ENCODE results near the gene ATXN1.
A peak's percentile ranks its signal among the peaks of the same experiment; 100 is the strongest.
"Not testable (repeated sequence)": the region's sequence is repeated elsewhere in the genome, so short reads cannot be mapped to it uniquely, and the experiment has no call there.

The ATXN1 gene

DNA sequence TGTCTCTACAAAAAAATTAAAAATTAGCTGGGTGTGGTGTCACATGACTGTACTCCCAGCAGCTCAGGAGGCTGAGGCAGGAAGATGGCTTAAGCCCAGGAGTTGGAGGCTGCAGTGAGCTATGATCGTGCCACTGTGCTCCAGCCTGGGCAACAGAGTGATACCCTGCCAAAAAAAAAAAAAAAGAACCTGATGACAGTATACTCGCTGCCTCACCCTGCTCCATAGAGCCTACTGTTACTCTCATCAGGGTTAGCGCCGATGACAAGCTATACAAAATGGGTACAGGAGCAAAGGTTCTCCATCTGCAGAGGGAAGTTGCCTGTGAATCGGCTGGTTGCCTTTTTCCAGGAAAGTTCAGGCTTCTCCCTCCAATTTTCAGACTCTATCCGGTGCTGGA, 469.5 kb downstream of the ATXN1 start:
- no peak for DNase-seq

DNA sequence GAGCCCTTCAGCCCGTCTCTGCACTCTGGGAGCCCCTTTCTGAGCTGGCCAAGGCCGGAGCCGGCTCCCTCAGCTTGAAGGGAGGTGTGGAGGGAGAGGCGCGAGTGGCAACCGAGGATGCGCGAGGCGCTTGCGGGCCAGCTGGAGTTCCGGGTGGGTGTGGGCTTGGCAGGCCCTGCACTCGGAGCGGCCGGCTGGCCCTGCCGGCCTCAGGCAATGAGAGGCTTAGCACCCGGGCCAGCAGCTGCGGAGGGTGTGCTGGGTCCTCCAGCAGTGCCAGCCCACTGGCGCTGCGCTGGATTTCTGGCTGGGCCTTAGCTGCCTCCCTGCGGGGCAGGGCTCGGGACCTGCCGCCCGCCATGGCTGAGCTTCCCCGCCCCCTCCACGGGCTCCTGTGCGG, 473.1 kb downstream of the ATXN1 start:
- DNase-seq, result no peak

DNA sequence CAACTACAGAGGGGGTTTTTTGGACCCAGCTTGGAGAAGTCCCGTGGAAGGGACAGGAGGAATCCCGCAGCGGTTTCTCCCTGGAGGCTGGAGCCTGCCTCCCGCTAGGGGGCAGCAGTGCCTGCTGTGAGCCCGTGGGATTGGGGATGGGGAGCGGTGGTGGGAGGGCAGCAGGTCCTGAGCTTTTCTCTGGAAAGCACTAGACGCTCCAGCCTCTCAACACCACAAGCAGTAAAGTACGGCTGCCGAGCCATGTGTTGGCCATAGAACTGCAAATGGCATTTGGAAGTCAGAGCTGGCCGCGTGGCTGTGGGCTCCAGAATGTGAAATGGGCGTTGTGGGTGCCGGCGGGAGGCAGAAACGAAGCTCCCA, 475.1 kb downstream of the ATXN1 start:
- DNase-seq, result peak; percentile 30

DNA sequence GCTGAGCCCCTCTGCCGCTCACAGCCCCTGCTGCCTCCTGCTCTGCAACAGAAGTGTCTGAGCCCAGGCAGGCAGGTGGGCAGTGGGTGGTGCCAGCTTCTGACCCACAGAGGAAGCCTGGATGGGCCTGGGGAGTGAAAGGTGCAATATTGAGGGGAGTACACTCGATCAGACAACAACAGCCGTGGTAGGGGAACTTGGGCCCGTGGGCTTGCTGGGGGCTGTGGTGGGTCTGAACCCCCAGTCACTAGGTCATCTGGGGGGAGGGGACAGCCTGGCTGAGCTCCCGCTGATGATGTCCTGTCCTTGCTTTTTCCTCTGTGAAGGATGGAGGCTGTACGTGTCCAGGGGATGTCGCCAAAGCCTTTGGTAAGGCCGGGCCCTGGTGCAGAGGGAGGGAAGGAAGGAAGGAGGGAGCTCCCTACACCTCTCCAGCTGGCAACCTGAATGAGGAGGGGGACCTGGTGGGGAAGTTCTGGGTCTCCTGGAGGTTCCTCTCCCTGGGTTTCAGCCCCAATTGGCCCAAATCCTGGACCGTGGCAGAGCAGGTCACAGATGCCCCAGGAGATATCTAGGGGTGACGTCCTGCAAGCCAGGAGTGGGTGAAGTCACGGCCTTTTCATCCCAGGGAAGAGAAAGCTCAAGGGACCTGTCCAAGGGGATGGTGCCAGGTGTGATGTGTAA, 475.7 kb downstream of the ATXN1 start:
- DNase-seq, result no peak

DNA sequence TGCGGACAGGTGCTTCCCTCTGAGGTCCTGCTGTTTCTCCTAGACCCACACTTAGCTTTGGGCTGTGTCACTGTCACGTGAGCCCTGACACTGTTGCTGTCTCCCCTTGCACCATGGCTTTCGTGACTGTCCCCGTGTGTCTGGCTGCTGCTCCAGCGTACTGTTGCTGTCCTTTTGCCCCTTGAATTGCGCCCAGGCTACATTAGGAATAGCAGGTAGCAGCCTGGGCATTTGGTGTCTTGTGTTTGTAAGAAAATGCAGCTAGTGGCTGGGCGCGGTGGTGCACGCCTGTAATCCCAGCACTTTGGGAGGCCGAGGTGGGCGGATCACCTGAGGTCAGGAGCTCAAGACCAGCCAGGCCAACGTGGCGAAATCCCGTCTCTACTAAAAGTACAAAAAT, 476.8 kb downstream of the ATXN1 start:
- no peak for DNase-seq

DNA sequence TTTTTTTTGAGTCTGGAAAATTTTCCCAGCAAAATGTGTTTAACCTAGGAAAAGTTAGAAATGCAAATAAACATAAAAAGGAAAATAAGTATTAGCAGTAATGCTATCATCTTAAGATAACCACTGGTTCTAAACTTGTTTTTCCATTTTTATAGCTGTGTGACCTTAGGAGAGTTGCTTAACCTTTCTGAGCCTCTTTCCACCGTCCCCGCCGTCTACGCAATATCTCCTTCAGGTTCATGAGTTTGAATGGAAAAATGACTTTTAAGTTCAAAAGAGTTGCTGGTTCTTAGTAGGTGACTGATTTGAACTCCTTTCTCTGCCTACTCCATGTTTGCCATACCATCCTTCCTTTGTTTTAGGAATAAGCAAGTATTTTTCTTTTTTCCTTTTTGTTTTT, 478.9 kb downstream of the ATXN1 start:
- DNase-seq, result no peak

DNA sequence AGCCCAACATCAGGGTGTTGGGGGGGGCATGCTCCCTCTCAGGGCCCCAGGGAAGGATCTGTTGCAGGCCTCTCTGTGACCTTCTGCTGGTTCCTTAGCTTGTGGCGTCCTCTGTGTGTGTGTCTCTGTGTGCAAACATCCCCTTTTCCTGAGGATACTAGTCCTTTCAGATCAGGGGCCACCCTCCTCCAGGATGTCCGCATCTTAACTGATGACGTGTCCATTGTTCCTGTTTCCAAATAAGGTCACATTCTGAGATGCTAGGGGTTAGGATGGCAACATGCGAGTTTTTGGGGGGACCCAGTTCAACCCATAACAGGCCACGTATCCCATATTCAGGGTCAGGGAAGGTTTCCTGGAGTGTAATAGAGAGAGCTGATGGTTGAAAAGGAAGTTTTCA, 482.0 kb downstream of the ATXN1 start:
- peak; percentile 9 for DNase-seq

DNA sequence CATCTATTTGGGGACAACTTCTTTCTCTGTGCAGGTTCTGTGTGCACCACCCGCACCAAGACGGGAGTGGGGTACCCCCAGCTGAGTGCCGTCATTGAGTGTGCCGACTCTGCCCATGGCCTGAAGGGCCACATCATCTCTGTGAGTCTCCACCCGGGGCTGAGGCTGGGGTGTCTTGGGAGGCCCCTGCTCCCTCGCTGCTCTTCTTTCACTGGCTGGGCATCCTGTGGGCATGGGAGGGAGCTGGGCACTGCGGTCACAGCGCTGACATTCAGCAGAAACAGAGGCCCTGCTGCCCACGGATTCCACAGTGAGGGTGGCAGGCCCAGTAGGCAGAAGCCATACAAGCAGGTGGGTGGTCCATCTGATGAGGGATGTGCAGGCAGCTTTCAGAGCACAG, 482.5 kb downstream of the ATXN1 start:
- no peak for DNase-seq

DNA sequence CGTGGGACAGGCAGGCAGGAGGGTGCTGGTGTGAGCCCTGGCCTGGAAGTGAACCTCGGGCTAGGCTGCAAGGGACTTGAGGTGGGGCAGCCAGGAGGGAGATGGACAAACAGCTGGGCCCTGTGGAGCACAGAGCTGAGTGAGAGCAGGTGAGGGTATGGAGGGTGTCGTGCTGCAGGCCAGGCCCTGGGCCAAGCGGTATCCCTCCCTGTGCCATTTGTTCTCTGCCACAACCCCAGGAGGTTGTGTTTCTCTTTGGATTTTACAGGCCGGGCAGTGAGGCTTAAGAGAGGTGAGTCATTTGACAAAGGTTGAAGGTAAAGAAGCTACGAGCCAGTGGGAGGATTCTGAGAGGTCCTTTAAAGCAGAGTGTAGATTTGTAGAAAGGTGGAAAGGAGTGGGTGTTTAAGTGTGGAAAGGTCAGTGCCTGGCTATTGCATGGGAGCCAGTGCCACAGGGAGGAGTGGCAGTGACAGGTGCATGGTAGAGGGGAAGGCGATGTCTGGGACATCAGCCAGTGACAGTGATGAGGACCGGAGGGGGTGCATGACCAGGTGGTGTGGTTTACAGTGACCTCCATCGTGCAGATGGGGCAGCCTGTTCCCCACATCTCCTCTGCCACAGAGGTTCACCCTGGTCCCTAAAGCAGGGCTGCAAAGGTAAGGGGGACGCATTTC, 483.1 kb downstream of the ATXN1 start:
- DNase-seq, result no peak

DNA sequence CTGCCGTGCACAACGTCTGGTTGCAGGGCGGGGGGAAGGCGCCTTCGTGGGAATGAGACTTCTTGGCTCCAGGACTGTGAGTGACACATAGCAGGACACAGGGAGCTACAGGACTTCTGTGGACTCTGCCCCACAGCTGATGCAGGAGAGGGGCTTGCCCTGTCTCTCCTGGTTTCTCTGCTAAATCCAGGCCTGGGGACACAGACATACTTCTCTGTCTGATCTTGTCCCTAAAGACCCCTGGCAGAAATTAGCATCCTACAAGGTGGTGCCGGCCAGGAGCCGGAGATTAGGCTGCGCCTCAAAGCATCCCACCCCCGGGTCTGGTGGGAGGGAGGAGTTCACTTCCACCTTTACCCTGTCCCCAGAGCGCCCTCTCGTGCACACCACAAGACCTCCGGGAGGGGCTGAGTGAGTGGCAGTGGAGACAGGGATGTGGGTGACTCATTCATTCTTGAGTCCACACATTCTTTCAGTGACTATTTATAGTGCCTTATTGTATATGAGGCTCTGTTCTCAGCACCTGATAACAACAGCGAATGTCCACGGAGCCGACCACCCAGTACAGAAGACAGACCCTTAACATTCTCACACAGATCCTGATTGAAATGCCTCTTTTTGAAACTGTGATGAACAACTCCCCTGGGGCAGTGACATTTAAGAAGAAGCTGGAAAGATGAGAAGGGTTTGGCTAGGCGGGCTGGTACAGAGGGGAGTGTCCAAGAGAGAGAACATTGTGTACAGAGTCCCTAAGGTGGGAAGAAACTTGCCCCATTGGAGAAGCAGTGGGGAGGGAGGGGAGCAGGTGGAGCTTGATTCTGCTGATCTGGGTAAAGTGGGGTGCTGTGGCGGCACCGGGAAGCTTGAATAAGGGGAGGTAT, 483.9 kb downstream of the ATXN1 start:
- peak; percentile 45 for DNase-seq

DNA sequence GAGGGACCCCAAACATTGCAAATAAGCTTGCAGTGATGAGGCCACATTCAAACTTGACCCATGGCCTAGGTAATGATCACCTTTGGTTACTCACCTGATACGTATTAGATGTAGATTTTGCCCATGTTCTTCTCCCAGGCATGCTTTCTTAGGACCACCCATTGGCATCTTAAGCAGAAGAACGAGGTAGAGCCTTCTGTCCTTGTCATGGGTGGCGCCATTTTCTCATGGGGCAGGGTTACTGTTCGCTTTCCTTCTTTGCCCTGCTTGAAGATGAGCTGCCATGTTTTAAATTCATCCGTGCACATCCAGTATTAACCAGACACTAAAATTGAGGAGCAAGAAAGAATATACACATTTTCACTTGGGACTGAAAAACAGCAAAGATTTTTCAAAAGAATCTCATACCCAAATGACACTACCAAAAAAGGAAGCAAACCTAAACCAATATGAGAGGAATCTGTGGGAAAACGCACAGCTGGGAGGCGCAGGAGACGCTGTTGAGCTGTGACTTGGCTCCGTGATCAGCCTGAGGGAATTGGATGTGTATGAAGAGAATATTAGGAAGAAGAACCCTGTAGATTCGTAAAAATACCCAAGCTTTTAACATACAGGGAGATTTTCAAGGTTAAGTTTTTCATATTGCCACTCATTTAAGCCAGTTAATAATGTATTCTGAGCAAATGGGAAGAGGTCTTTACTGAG, 486.2 kb downstream of the ATXN1 start:
- DNase-seq, result no peak

DNA sequence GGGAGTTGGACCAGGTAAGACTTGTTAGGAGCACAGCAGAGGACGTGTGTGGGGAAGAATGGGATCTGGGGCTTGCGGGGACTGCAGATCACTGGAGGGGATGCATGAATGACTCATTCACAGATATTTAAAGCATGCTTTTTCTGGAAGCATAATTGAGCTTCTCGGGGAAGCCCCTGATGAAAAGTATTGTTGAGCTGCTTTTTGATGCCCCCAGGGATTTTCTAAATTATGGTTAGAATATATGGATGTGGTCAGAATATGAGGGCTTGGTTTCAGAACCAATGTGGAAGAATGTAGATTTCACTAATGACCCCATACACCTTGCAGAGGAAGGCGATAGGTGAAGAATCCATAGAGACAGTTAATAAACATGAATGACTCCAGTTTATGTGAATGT, 486.8 kb downstream of the ATXN1 start:
- DNase-seq, result no peak

DNA sequence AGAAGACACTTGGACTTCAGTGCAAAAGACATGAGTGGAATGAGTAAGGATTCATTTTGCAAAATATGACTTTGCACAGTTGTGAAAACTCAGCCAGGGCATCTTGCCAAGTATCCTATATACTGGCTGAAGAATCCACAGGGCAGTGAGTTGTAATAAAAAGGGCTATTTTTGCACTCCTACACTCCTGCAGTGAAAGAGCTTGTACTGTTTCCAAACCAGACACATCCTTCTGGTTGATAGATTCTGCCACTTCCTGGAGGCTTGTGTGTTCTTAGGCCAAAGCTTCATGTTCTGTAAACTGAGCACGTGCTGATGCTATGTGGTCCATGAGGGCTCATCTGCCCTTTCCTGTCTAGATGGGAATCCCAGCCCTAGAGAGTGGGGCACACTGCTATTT, 488.0 kb downstream of the ATXN1 start:
- peak; percentile 6 for DNase-seq

DNA sequence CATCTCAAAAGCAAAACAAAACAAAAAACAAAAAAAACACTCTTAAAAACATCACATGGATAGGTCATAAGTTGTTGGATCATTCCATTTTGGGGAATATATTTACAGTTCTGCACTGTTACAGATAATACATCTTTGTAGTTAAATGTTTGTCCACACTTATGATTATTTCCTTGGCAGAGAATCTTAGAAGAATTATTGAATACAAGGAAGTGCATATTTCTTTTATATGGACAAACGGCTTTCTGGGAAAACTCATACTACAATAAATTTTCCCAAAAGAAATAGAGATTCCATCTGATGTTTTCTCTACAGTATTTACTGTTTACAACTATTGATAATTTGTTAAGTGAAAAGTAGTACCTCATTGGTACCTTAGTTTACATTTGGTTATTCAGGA, 489.1 kb downstream of the ATXN1 start:
- DNase-seq, result no peak

DNA sequence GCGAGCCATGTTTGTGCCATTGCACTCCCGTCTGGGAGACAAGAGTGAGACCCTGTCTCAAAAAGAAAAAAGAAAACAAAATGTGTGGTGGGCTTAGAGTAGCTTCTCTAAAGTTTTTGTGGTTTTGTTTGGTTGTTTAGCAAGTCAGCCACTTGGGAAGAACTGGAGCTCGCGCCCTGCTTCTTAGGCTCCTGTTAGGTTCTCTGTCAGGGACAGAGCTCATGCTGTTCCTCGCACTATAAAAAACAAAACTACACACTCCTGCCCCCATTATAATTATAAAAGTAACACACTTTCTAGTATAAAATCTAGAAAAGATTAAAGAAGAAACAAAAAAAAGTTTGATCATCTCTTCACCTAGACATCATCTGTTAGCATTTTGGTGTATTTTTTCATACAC, 489.8 kb downstream of the ATXN1 start:
- DNase-seq, result no peak

DNA sequence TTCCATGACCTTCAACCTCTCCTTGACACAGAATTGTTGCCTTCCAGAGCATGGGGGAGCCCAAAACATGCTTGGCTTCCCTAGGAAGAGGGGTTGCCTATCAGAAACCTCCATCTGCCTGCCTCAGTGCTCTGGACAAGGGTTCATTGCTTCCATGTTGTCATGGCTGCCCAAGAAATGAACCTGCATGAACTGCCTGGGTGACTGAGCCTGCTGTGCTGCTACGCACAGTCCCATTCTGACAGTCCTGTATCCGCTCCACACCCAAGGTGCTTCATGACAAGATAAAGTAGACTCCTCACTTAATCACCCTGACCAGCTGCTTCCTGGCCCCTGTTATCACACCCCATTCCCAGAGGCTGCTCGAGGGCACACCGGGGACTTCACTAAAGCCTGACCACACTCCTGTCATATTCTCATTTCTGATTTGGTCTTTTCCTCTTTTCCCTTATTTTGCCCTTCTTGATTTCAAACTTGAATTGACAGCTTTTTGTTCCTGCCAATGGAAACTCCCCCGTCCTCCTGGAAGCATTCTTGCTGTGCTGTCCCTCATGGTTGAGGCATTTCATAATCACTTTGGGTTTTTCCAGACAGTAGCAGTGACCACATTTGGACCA, 491.0 kb downstream of the ATXN1 start:
- DNase-seq, result no peak

DNA sequence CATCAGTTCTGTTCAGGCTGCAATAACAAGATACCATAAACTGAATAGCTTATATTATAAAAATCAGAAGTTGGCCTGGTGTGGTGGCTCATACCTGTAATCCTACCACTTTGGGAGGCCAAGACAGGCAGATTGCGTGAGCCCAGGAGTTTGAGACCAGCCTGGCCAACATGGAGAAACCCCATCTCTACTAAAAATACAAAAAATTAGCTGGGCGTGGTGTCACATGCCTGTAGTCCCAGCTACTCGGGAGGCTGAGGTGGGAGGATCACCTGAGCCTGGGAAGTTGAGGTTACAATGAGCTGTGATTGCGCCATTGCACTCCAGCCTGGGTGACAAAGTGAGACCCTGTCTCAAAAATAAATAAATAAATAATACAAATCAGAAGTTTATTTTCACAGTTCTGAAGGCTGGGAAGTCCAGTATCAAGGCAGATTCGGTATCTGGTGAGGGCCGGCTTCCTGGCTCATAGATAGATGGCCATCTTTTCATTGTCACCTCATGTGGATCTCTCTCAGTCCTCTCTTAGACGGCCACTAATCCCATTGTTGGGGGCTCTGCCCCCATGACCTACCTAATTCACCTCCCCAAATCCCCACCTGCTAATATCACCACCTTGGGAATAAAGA, 491.7 kb downstream of the ATXN1 start:
- not testable (repeated sequence) for DNase-seq

DNA sequence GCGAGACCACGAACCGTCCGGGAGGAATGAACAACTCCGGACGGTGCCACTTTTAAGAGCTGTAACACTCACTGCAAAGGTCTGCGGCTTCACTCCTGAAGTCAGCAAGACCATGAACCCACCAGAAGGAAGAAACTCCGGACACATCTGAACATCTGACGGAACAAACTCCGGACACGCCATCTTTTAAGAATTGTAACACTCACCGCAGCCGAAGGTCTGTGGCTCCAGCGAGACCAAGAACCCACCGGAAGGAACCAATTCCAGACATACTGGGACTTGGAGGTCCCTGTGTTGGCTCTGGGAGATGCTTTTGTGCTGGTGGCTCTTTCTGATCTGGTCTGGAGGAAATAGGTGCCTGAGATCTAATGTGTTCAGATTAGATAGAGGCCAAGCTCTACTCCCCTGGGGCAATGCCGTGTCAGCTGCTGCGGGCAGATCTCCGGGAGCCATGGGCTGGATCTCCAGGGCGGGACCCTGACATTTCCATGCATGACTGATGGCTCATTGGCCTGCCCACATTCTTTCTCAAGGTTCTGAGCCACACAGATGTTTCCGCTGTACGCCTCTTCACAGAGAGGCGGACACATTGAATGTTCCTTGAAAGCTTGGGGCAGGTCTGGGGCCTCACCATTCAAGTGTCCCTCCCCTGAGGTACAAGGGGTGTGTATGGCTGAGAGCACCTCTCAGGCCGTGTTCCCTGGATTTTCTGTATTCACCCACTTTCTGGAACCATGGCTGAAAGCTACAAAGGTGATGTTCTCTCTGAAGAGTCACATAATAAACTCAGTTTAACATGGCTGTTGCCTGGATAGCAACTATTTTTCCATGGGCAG, 493.6 kb downstream of the ATXN1 start:
- DNase-seq, result no peak

DNA sequence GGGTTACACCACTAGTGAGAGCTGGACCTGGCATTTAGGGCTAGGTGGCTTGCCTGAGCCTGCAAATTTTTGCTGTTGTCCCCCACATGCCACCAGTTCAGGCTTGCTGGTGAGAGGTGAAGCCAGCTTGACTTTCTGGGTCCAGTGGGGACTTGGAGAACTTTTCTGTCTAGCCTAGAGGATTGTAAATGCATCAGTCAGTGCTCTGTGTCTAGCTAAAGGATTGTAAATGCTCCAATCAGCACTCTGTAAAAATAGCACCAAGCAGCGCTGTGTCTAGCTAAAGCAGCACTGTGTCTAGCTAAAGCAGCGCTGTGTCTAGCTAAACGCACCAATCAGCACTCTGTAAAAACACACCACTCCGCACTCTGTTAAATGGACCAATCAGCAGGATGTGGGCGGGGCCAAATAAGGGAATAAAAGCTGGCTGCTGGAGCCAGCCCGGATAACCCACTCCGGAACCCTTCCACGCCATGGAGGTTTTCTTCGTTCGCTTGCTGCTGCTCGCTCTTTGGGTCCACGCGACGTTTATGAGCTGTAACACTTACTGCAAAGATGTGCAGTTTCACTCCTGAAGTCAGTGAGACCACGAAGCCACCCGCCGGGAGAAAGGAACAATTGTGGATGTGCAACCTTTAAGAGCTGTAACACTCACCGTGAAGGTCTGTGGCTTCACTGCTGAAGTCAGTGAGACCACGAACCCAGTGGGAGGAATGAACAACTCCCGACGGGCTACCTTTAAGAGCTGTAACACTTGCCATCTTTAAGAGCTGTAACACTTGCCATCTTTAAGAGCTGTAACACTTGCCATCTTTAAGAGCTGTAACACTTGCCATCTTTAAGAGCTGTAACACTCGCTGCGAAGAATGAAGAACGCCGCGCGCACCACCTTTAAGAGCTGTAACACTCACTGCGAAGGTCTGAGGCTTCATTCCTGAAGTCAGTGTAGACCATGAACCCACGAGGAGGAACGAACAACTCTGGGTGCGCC, 495.6 kb downstream of the ATXN1 start:
- DNase-seq, result no peak

DNA sequence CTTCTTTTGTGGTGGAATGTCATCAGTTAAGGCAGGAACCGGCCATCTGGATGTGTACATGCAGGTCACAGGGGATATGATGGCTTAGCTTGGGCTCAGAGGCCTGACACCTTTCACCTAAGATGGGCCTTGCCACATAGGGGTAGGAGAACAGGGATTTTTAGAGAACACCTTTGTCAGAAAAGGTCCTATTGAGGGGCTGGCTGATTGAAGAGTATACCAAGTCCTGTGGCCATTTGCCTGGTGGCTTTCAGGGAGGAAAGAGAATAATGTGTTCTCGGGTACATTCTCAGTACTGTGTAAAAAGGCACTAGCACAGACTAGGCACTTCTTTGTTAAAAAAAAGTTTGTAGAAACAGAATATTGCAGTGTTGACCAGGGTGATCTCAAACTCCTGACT, 496.5 kb downstream of the ATXN1 start:
- DNase-seq, result no peak

All from suppressor macrophage treated with lipopolysaccharide for 4 hours (primary cell).